ENCODE results near the gene LAYN. TPM values are rescaled to one million over a fixed set of nuclear protein-coding genes. Genes with fewer than 3 reads are reported as not detected.

LAYN gene
- total and polyA plus RNA-seq, 2 of the 4 experiments (the other 2 are of a cell fraction), result 92.5 to 118 TPM

DNA sequence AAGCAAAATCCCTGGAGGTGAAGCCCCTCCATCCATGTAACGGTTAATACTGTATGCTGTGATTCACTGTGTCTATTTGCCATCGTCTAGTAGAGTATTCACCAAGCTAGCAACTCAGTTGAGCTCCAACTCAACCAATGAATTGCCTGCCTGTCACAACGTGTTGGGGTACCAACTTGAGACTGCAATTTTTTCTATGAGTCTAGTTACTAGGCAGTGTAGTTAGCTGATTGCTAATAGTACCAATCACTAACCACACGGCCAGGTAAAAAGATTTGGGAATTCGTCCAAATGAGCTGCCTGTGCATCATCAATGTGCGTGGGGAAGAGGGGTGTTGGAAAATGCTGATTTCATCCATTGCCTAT is 27.3 kb upstream of the LAYN start:
- Histone ChIP-seq H3K79me1 (ENCODE audit: low read depth in 1 of 2, low read length in 2 of 2) (no peaks in the 10 kb centered on the region), H2BK5ac (ENCODE audit: low read depth, low read length, poor library complexity, severe bottlenecking) (no peak overlapping the region), H2BK15ac (ENCODE audit: low read depth, low read length) (no peak overlapping the region), H3K9me1 (ENCODE audit: insufficient read depth, low read length) (no peaks in the 10 kb centered on the region), H3K14ac (replicated peaks; ENCODE audit: low read depth, low read length) (no peak overlapping the region), H3K56ac (ENCODE audit: extremely low read depth, insufficient read depth, low read length) (no peak overlapping the region), H4K20me1 (ENCODE audit: insufficient read depth, low read length) (no peaks in the 10 kb centered on the region), H3K36me3 (ENCODE audit: control insufficient read depth, insufficient read depth, low read length) (no peaks in the 10 kb centered on the region), H3K18ac (ENCODE audit: low read depth, low read length) (no peak overlapping the region), H4K5ac (ENCODE audit: low read depth, low read length) (no peak overlapping the region), H2BK20ac (ENCODE audit: low read depth, low read length) (no peak overlapping the region), H3K27me3 (ENCODE audit: control insufficient read depth, insufficient read depth, low read length) (peaks cover 4% of the 10 kb centered on the region), H3K9ac (ENCODE audit: low read depth, low read length) (no peak overlapping the region), H4K8ac (ENCODE audit: low read depth in 2 of 2, low read length in 2 of 2) (no peak overlapping the region), H2AFZ (replicated peaks; ENCODE audit: low read length, poor library complexity) (peak overlapping the region; percentile 90), H2BK120ac (ENCODE audit: low read depth, low read length) (peak overlapping the region; percentile 24), H4K91ac (ENCODE audit: insufficient read depth, low read depth, low read length) (no peak overlapping the region), H2AK9ac (replicated peaks; ENCODE audit: low read depth, low read length, poor library complexity) (no peak overlapping the region), H2AK5ac (ENCODE audit: low read depth, low read length) (no peak overlapping the region), H3K4me2 (ENCODE audit: low read depth, low read length) (peak overlapping the region; percentile 39), H3K9me3 (ENCODE audit: control insufficient read depth, insufficient read depth, low read length) (no peaks in the 10 kb centered on the region), H3K4me3 (ENCODE audit: insufficient read depth, low read depth, low read length) (no peak overlapping the region), H3K4me1 (ENCODE audit: control insufficient read depth, insufficient read depth, low read length) (no peaks in the 10 kb centered on the region), H3K23ac (ENCODE audit: low read depth, low read length) (peak overlapping the region; percentile 44; the same call in 1 of the 2 replicates), H3K4ac (ENCODE audit: low read depth, low read length) (peak overlapping the region; percentile 27; the same call in 1 of the 2 replicates), H3K27ac (ENCODE audit: insufficient read depth, low read length) (no peak overlapping the region)
- BruUV-seq (replicated peaks), result no TSS peak
- ChIA-PET POLR2A (ENCODE audit: unreplicated experiment) (no interaction called here), CTCF (no interaction called here)
- ATAC-seq (ENCODE audit: low read depth), result no peak; the same call in 1 of the 2 replicates
- TF ChIP-seq, protein P1, sequence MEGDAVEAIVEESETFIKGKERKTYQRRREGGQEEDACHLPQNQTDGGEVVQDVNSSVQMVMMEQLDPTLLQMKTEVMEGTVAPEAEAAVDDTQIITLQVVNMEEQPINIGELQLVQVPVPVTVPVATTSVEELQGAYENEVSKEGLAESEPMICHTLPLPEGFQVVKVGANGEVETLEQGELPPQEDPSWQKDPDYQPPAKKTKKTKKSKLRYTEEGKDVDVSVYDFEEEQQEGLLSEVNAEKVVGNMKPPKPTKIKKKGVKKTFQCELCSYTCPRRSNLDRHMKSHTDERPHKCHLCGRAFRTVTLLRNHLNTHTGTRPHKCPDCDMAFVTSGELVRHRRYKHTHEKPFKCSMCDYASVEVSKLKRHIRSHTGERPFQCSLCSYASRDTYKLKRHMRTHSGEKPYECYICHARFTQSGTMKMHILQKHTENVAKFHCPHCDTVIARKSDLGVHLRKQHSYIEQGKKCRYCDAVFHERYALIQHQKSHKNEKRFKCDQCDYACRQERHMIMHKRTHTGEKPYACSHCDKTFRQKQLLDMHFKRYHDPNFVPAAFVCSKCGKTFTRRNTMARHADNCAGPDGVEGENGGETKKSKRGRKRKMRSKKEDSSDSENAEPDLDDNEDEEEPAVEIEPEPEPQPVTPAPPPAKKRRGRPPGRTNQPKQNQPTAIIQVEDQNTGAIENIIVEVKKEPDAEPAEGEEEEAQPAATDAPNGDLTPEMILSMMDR (conservative IDR thresholded peaks at IDR 0.05; ENCODE audit: low read depth, low read length), result no peak
- TF ChIP-seq POLR2A (IDR thresholded peaks at IDR 0.05; ENCODE audit: low read depth, low read length) (no peak), CHD1 (IDR thresholded peaks at IDR 0.05; ENCODE audit: low read depth, low read length) (no peak), RCOR1 (IDR thresholded peaks at IDR 0.05; ENCODE audit: insufficient replicate concordance, low read length) (no peak), FOS (IDR thresholded peaks at IDR 0.05; ENCODE audit: low read depth, low read length) (no peak), NFE2L2 (IDR thresholded peaks at IDR 0.05; ENCODE audit: low read depth, low read length) (no peak), MXI1 (IDR thresholded peaks at IDR 0.05; ENCODE audit: borderline replicate concordance, low read depth, low read length) (no peak), MAZ (IDR thresholded peaks at IDR 0.05; ENCODE audit: borderline replicate concordance, low read depth, low read length) (no peak)
- TF ChIP-seq, protein P2, sequence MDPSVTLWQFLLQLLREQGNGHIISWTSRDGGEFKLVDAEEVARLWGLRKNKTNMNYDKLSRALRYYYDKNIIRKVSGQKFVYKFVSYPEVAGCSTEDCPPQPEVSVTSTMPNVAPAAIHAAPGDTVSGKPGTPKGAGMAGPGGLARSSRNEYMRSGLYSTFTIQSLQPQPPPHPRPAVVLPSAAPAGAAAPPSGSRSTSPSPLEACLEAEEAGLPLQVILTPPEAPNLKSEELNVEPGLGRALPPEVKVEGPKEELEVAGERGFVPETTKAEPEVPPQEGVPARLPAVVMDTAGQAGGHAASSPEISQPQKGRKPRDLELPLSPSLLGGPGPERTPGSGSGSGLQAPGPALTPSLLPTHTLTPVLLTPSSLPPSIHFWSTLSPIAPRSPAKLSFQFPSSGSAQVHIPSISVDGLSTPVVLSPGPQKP (IDR thresholded peaks at IDR 0.05; ENCODE audit: borderline replicate concordance, low read depth, low read length), result no peak
- in situ Hi-C loops (cut with MboI; ENCODE audit: low sequenced_read_pairs), result no loop called here
- DNase-seq, result no peak
- intact Hi-C loops (cut with micrococcal nuclease), result no loop called here
- dilution Hi-C loops (cut with HindIII; ENCODE audit: low sequenced_read_pairs, unreplicated experiment), result no loop called here
- WGBS, 2 experiments (ENCODE audit: extremely low coverage in 2 of 2, insufficient read length in 1 of 2), result no CpG with 5 or more reads among the region's 6 CpGs

Data from IMR-90 (cell line).